Islet precursor cell (in vitro differentiated cells): ENCODE results near the gene IRF6.

Experiments used
- DNase-seq: peaks from one replicate; pipeline ENCODE4 v3.0.0-alpha.2; 2018

The IRF6 gene

GRCh38 chr1:209786146-209786545, 19.8 kb downstream of the IRF6 start:
- no peak for DNase-seq

DNA sequence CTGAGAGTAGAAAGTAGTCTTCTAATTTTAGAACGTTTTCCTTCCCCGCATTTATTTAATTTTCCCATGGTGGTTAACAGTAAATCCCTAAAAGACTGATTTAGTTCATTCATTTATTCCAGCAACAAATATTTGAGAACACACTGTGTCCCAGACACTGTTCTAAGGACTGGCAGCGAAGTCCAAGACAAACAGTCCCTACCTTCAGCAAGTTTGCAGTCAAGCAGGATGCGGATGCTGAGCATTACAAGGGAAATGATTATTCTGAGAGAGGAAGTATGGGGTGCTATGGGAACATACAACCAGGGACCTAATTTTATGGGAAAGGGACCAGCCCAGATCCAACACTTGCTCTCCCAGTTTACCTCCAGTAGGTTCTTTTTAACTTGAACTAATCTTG, 20.4 kb downstream of the IRF6 start:
- no peak for DNase-seq

GRCh38 chr1:209784265-209785169, 21.4 kb downstream of the IRF6 start, which contains the start of gene C1orf74:
Gene C1orf74, minus strand, starts transcription at chr1:209784559. Its CDS starts 925 bp downstream, at chr1:209783634.
- peak; percentile 99 for DNase-seq

DNA sequence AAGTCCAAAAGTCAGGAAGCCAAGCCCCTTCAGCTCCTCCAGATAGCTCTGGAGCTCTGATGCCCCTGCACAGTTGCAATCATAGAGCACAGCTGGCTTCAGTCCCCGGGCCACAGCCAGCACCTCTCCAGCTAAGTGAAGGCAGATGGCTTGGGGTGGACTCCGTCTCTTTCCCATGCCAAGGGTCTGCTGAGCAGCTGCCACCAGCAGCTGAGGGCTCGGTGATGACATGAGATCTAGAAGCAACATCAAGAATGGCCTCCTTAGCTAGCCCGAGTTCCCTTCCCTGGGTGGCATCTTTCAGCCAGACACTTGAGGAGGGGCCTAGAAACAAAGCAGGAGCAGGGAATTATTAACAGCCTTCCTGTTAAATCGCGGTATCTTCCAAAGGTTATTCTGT, 22.6 kb downstream of the IRF6 start:
- DNase-seq, result no peak

DNA sequence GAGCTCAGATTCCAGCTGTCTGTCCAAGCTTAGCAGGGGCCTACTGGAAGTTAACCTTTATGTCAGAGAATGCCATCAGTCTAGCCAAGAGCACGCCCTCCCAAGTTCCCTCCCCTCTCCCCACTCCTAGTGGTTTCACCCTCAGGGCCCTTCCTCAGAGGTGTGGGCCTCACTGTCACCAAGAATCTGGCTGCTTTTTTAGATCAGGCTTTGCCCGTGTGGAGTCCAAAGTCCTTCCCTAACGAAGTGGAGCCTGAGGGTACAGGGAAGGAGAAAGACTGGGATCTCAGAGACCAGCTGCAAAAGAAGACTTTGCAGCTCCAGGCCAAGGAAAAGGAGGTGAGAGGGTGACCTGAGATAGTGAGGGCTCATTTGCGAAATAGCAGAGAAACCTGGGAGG, 25.7 kb downstream of the IRF6 start:
- peak; percentile 84 for DNase-seq

- DNase-seq, result no peak
These were observed 27.8 kb downstream of the IRF6 start for GRCh38 chr1:209778102-209778501.

GRCh38 chr1:209777587-209777986, 28.4 kb downstream of the IRF6 start:
- DNase-seq, result no peak

GRCh38 chr1:209775678-209776077, 30.3 kb downstream of the IRF6 start:
- no peak for DNase-seq

GRCh38 chr1:209774592-209774991, 31.4 kb downstream of the IRF6 start:
- no peak for DNase-seq

DNA sequence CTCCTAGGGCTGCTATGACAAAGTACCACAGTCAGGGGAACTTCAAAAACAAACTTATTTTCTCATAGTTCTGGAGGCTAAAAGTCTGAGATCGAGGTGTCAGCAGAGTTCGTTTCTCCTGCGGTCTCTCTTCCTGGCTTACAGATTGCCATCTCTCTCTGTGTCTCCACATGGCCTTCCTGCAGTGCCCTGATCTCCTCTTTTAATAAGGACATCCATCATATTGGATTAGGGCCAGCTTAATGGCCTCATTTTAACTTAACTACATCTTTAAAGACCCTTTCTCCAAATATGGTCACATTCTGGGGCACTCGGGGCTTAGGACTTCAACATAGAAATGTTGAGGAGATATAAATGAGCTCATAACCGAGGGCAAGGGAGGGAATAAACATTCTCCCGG, 33.8 kb downstream of the IRF6 start:
- DNase-seq, result no peak

DNA sequence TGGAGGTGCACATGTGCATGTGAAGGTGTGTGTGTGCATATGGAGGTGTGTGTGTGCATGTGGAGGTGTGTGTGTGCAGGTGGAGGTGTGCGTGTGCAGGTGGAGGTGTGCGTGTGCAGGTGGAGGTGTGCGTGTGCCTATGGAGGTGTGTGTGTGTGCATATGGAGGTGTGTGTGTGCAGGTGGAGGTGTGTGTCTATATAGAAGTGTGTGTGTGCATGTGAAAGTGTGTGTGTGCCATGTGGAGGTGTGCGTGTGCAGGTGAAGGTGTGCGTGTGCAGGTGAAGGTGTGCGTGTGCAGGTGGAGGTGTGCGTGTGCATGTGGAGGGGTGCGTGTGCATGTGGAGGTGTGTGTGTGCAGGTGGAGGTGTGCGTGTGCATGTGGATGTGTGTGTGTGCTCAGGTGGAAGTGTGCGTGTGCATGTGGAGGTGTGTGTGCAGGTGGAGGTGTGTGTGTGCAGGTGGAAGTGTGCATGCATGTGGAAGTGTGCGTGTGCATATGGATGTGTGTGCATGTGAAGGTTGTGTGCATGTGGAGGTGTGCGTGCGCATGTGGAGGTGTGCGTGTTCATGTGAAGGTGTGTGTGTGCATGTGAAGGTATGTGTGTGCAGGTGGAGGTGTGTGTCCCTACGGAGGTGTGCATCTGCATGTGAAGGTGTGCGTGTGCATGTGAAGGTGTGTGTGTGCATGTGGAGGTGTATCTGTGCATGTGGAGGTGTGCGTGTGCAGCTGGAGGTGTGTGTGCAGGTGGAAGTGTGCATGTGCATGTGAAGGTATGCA, 35.1 kb downstream of the IRF6 start:
- DNase-seq, result peak; percentile 10

- DNase-seq, result no peak
These were observed 36.0 kb downstream of the IRF6 start for GRCh38 chr1:209769971-209770370.

GRCh38 chr1:209769171-209769904, 36.6 kb downstream of the IRF6 start:
- DNase-seq, result peak; percentile 92

GRCh38 chr1:209768354-209768774, 37.6 kb downstream of the IRF6 start:
- no peak for DNase-seq

- DNase-seq, result no peak
These were observed 38.2 kb downstream of the IRF6 start for GRCh38 chr1:209767706-209768105.

- no peak for DNase-seq
These were observed 38.8 kb downstream of the IRF6 start for GRCh38 chr1:209767096-209767495.

GRCh38 chr1:209766051-209766450, 39.9 kb downstream of the IRF6 start:
- DNase-seq, result no peak

DNA sequence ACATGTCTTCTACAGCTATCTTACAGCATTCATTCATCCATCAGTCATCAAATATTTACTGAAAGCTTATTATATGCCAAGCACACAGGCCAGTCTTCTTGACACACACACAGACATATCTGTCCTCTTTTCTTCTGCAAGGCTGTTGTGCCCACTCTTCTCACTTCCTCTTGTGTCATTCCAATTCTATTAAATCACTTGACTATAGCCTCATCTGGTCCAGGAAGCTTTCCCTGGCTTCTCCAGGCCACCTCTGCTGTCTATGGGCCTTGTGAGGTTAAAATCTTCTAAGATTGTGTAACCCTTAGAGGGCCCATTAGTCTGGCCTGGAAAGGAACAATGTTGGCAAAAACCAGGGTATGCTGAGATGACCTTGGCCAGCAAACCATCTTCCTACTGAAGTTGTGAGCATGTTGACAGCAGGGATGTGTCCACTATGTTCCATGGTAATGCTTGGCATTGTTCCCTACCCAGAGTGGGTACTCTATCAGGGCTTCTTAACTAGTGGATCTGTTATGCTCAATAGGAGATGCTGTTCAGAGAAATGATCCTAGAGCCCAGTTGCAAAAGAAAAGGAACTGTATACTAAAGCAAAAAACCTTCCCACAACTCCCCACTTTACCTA, 44.8 kb downstream of the IRF6 start:
- DNase-seq, result no peak

DNA sequence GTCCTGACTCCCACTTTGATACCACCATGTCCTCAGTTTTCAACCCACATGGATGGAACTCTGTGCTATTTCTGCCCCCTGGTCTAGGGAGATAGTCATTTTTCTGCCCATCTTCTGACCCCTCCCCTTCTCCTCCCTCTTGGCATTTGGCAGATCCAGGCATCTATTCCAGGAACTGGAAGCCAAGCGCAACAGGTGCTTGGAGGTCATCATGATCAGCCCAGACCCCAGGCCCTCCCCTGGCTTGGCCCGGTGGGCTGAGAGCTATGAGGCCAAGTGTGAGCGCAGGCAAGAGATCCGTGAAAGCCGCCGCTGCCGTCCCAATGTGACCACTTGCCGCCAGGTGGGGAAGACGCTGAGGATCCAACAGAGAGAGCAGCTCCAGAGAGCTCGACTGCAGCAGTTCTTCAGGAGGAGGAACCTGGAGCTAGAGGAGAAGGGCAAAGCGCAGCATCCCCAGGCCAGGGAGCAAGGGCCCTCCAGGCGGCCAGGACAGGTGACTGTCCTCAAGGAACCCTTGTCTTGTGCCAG, 46.0 kb downstream of the IRF6 start:
- DNase-seq, result no peak

DNA sequence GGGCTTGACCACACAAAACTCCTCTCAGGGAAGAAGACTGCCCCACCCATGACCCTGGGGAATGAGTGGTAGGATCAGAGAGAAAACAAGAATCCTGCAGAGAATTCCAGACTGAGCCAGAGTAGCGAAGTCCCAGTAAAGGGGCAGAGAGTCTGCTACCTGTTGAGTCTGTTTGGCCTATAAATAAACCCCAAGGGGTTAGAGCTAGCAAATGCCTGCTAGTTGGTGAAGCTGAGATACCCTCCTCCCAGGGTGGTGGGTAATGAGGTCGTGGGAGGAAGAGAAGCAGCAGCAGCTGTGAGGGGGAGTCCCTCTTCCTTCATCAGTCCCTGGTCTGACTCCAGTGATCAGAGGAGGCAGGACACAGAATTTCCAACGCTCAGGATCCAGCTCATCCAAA, 47.5 kb downstream of the IRF6 start:
- DNase-seq, result no peak

GRCh38 chr1:209756615-209757445, 49.1 kb downstream of the IRF6 start:
- DNase-seq, result no peak
